Measurements from ENCODE around the gene PRRC1. TPM values are rescaled to one million over a fixed set of nuclear protein-coding genes. Genes with fewer than 3 reads are reported as not detected.

The PRRC1 gene
- 10 to 100 TPM; 45.0 to 72.1 (median 63.0) TPM for total RNA-seq
- long read RNA-seq, donor 1, full-length matches to known transcripts: 23 of 28 reads
- long read RNA-seq, donor 1, partial matches to known transcripts: 3 of 28 reads
- long read RNA-seq, donor 1, other reads (novel, unspliced or antisense): 2 of 28 reads
- long read RNA-seq, donor 2, full-length matches to known transcripts: 3 of 5 reads
- long read RNA-seq, donor 2, partial matches to known transcripts: 2 of 5 reads
- long read RNA-seq, donor 2, other reads (novel, unspliced or antisense): 0 of 5 reads

DNA sequence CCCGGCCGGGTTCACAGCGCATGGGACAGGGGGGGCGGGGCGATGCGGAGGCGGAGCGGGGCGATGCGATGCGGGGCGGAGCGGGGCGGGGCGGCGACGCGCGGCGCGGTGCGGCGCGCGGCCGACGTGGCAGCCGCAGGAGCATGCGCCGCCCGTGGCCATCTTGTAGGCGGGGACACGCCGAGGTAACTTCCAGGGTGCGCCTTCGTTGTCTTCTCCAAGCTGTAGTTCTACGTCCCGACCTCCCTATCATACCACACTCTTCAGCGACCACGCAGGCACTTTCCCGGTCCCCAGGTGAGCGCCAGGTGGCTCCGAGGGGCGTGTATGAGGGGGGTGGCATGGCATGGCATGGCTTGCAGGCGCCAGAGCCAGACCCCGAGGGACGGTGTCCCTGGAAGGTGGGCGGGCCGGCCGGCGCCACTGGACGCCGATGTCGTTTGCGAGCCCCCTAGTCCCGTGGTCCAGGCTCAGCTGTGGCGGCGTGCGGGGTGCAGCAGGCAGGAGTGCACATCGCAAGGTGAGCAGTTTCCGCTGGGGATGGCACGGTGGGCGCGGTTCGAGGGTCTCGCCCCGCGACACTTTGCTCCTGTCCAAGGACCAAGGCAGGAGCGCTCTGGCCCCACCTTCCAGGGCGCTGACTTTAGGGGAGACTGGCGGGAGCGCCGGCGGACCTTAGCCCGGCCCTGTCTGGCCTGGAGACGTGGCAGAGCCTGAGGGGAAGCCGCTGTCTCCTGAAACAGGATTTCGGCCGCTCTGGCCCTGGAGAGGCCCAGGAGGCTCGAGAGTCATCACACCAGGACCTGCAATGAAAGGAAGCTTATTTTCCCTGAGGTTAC is at the start of gene PRRC1:
PRRC1 (plus strand) TSS at position 161 of the 839 bp plus-strand sequence. CDS start 5,840 bp downstream, outside the sequence.
- DNase-seq (peak; percentile 89 to 91 (median 90)), ATAC-seq (peak; percentile 97)
- peaks cover 10% of the 10 kb centered on the region for H3K9me3 ChIP-seq
- no peaks in the 10 kb centered on the region for H3K36me3 ChIP-seq (ENCODE audit: low read depth)
- H3K4me1 ChIP-seq (ENCODE audit: low read depth): no peaks in the 10 kb centered on the region
- no peak for TF ChIP-seq CTCF (IDR thresholded peaks at IDR 0.05)
- peak within 1 kb of the TSS; percentile 90 for H3K4me3 ChIP-seq
- intact Hi-C loops (cut with DNase I, micrococcal nuclease): no loop called here

- DNase-seq: no peak
- H3K9me3 ChIP-seq: no peaks in the 10 kb centered on the region
- no peak for ATAC-seq
- no peak overlapping the region for H3K4me3 ChIP-seq
- H3K36me3 ChIP-seq (ENCODE audit: low read depth): no peaks in the 10 kb centered on the region
- no peak for TF ChIP-seq CTCF (IDR thresholded peaks at IDR 0.05)
- intact Hi-C loops (cut with DNase I, micrococcal nuclease): no loop called here
- no peaks in the 10 kb centered on the region for H3K4me1 ChIP-seq (ENCODE audit: low read depth)
Measured at GRCh38 chr5:127471211-127471610, 46.2 kb upstream of the PRRC1 start.

- DNase-seq (no peak), ATAC-seq (no peak)
- no peaks in the 10 kb centered on the region for H3K9me3 ChIP-seq
- no peaks in the 10 kb centered on the region for H3K36me3 ChIP-seq (ENCODE audit: low read depth)
- no peaks in the 10 kb centered on the region for H3K4me1 ChIP-seq (ENCODE audit: low read depth)
- intact Hi-C loops (cut with DNase I, micrococcal nuclease): no loop called here
- no peak for TF ChIP-seq CTCF (IDR thresholded peaks at IDR 0.05)
- H3K4me3 ChIP-seq: no peak overlapping the region
Measured at GRCh38 chr5:127472700-127473099, 44.7 kb upstream of the PRRC1 start.

DNA sequence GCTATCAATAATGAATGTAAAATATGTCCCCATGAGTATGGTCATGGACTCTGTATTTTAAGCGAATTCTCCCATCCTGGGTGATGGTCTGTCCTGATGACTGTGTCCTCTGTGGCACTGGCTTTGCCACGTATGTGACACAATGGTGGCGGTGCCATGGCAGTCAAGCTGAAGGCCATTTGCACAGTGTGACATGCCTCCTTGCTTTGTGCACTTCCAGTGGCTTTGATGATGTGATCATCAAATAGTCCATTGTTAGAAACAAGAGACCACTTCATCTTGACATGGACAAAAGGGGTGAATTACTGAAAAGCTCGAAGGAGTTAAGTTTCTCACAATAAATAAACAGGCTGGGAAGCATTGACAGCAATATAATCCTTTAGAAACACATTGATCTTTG is 31.0 kb upstream of the PRRC1 start:
- Histone ChIP-seq H3K4me3 (no peak overlapping the region), H3K4me1 (ENCODE audit: low read depth) (no peaks in the 10 kb centered on the region), H3K9me3 (no peaks in the 10 kb centered on the region), H3K36me3 (ENCODE audit: low read depth) (no peaks in the 10 kb centered on the region)
- DNase-seq (no peak), ATAC-seq (no peak)
- intact Hi-C loops (cut with DNase I, micrococcal nuclease): no loop called here
- TF ChIP-seq CTCF (IDR thresholded peaks at IDR 0.05): no peak

GRCh38 chr5:127492854-127493738 is 24.3 kb upstream of the PRRC1 start:
- peak in 1 of 3 donors; percentile 12 for DNase-seq
- peak; percentile 96 for ATAC-seq
- intact Hi-C loops (cut with DNase I, micrococcal nuclease): loop anchor here in 1 of 2 donors (2.0 kb wide), 1 partner anchor 202 kb away; the partner anchor contains the start of gene MEGF10
- Histone ChIP-seq H3K36me3 (ENCODE audit: low read depth) (no peaks in the 10 kb centered on the region), H3K4me3 (no peak overlapping the region), H3K9me3 (no peaks in the 10 kb centered on the region), H3K4me1 (ENCODE audit: low read depth) (peaks cover 4% of the 10 kb centered on the region)
- TF ChIP-seq CTCF (IDR thresholded peaks at IDR 0.05): peak; percentile 13
